PFSK-1 (cell line): ENCODE measurements around the gene ANKRD13B.
A peak's percentile ranks its signal among the peaks of the same experiment; 100 is the strongest.

Experiments
- FOXP2 ChIP-seq: optimal IDR thresholded peaks from 2 replicates; pipeline ENCODE3; 2011; ENCODE audit warnings: borderline replicate concordance, control low read depth, inconsistent platforms; ENCODE audit not compliant: insufficient read depth; ENCODE audit errors: extremely low read length, extremely low read depth
- POLR2AphosphoS5 ChIP-seq: IDR thresholded peaks from 2 replicates; pipeline ENCODE4 v1.6.1; 2012; ENCODE audit warnings: low read depth, mild to moderate bottlenecking, control low read depth, low read length, moderate library complexity
- SIN3A ChIP-seq: IDR thresholded peaks from 2 replicates; pipeline ENCODE4 v1.6.1; 2012; ENCODE audit warnings: mild to moderate bottlenecking, low read length, moderate library complexity, borderline replicate concordance; ENCODE audit not compliant: insufficient read depth
- TAF1 ChIP-seq: IDR thresholded peaks from 2 replicates; pipeline ENCODE4 v1.6.1; 2012; ENCODE audit warnings: low read length, control low read depth, borderline replicate concordance; ENCODE audit not compliant: insufficient read depth
- TF ChIP-seq, protein P1 (sequence below), 2 experiments: IDR thresholded peaks; 2 replicates each; pipeline versions ENCODE4 v1.6.1 to v1.8.0; 2011 to 2012; ENCODE audit warnings: low read depth in 2 of 2, low read length in 2 of 2, control low read depth in 1 of 2, inconsistent platforms in 1 of 2, mild to moderate bottlenecking in 1 of 2, moderate library complexity in 1 of 2; ENCODE audit not compliant: insufficient read depth in 1 of 2

The ANKRD13B gene

GRCh38 chr17:29621751-29622194 lies 28.8 kb downstream of the ANKRD13B start:
- TF ChIP-seq POLR2AphosphoS5 (no peak), SIN3A (no peak), FOXP2 (no peak), TAF1 (no peak)
- TF ChIP-seq, protein P1, sequence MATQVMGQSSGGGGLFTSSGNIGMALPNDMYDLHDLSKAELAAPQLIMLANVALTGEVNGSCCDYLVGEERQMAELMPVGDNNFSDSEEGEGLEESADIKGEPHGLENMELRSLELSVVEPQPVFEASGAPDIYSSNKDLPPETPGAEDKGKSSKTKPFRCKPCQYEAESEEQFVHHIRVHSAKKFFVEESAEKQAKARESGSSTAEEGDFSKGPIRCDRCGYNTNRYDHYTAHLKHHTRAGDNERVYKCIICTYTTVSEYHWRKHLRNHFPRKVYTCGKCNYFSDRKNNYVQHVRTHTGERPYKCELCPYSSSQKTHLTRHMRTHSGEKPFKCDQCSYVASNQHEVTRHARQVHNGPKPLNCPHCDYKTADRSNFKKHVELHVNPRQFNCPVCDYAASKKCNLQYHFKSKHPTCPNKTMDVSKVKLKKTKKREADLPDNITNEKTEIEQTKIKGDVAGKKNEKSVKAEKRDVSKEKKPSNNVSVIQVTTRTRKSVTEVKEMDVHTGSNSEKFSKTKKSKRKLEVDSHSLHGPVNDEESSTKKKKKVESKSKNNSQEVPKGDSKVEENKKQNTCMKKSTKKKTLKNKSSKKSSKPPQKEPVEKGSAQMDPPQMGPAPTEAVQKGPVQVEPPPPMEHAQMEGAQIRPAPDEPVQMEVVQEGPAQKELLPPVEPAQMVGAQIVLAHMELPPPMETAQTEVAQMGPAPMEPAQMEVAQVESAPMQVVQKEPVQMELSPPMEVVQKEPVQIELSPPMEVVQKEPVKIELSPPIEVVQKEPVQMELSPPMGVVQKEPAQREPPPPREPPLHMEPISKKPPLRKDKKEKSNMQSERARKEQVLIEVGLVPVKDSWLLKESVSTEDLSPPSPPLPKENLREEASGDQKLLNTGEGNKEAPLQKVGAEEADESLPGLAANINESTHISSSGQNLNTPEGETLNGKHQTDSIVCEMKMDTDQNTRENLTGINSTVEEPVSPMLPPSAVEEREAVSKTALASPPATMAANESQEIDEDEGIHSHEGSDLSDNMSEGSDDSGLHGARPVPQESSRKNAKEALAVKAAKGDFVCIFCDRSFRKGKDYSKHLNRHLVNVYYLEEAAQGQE (IDR thresholded peaks at IDR 0.05; ENCODE audit: insufficient read depth in 1 of 2, low read depth in 2 of 2, low read length in 2 of 2) = no peak

- 0 out of 2 replicates have a peak, but pooled peaks have one; percentile 51 for TF ChIP-seq TAF1
- TF ChIP-seq POLR2AphosphoS5 = peak; percentile 68; the same call in 1 of the 2 replicates
- TF ChIP-seq, protein P1 (IDR thresholded peaks at IDR 0.05; ENCODE audit: insufficient read depth in 1 of 2, low read depth in 2 of 2, low read length in 2 of 2) = 0 out of 4 replicates have a peak, but pooled peaks of 1 of the 2 experiments have one; percentile 19
- TF ChIP-seq SIN3A = no peak
- peak; percentile 20 for TF ChIP-seq FOXP2
Measured at GRCh38 chr17:29622337-29623282, 29.7 kb downstream of the ANKRD13B start, which contains the start of gene CORO6. TSS of gene CORO6 (minus strand) at chr17:29622912. CDS start at chr17:29621421, 1,491 bp downstream.

DNA sequence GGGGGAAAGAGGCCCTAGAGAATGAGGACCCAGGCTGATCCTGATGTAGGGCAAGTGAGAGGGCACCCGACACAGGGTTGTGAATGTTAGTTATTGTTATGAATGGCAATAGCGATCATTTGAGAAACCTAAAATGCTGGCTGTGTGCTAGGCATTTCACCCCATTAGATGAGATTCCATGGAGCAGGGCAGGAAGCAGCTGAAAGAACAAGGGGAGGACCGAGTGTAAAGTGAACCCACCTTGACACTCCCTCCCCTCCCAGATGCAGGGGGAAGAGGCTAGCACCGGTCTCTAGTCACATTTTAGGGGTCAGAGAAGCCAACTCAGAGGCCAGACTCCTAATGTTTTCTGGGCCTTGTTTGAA lies 30.3 kb downstream of the ANKRD13B start:
- TF ChIP-seq, protein P1 (IDR thresholded peaks at IDR 0.05; ENCODE audit: insufficient read depth in 1 of 2, low read depth in 2 of 2, low read length in 2 of 2) = no peak
- no peak for TF ChIP-seq TAF1

GRCh38 chr17:29624586-29624985 lies 31.7 kb downstream of the ANKRD13B start:
- TF ChIP-seq TAF1 (no peak), SIN3A (no peak), POLR2AphosphoS5 (no peak), FOXP2 (no peak)
- TF ChIP-seq, protein P1 (IDR thresholded peaks at IDR 0.05; ENCODE audit: insufficient read depth in 1 of 2, low read depth in 2 of 2, low read length in 2 of 2) = no peak
